Activated CD4-positive, alpha-beta memory T cell treated with anti-CD3 and anti-CD28 coated beads for 36 hours (primary cell): ENCODE results near the gene PLCB4. TPM values are rescaled to one million over a fixed set of nuclear protein-coding genes. Genes with fewer than 3 reads are reported as not detected.

Source experiments
- CTCF ChIA-PET: fragments of 350-600 bp; sonication (Branson Sonifier 250); formaldehyde crosslinking; loops from one replicate; lab custom pipeline; 2021; ENCODE audit warnings: antibody characterized with exemption, inconsistent platforms; lab: Charles Lee
- POLR2A ChIA-PET: fragments of 350-600 bp; sonication (Branson Sonifier 250); formaldehyde crosslinking; loops from one replicate; lab custom pipeline; 2021; ENCODE audit warnings: antibody characterized with exemption; lab: Charles Lee
- DNase-seq: peaks from one replicate; pipeline ENCODE4 v3.0.0-alpha.2; 2020
- H3K27ac Mint-ChIP-seq: one replicate; pipeline ENCODE4 v1.8.0; 2021; ENCODE audit warnings: mixed read lengths
- H3K27me3 Mint-ChIP-seq: one replicate; pipeline ENCODE4 v1.8.0; 2021; ENCODE audit warnings: mixed read lengths
- H3K36me3 Mint-ChIP-seq: one replicate; pipeline ENCODE4 v1.8.0; 2021; ENCODE audit warnings: mixed read lengths
- H3K4me1 Mint-ChIP-seq: one replicate; pipeline ENCODE4 v1.8.0; 2021; ENCODE audit warnings: low read depth, mixed read lengths
- H3K4me3 Mint-ChIP-seq: one replicate; pipeline ENCODE4 v1.8.0; 2021; ENCODE audit warnings: mild to moderate bottlenecking, mixed read lengths
- H3K9me3 Mint-ChIP-seq: one replicate; pipeline ENCODE4 v1.8.0; 2021; ENCODE audit warnings: mixed read lengths
- intact Hi-C: fragments of 100-400 bp; cut with micrococcal nuclease; formaldehyde crosslinking; loops from one replicate; pipeline ENCODE4 v1.15.1; 2023
- total RNA-seq, 2 experiments: library from RNA; stranded (reverse); gene quantifications; one replicate each; pipeline ENCODE4 v1.2.3, GENCODE V29; 2021

The PLCB4 gene
- total RNA-seq, 2 experiments from 2014 or later: not detected

DNA sequence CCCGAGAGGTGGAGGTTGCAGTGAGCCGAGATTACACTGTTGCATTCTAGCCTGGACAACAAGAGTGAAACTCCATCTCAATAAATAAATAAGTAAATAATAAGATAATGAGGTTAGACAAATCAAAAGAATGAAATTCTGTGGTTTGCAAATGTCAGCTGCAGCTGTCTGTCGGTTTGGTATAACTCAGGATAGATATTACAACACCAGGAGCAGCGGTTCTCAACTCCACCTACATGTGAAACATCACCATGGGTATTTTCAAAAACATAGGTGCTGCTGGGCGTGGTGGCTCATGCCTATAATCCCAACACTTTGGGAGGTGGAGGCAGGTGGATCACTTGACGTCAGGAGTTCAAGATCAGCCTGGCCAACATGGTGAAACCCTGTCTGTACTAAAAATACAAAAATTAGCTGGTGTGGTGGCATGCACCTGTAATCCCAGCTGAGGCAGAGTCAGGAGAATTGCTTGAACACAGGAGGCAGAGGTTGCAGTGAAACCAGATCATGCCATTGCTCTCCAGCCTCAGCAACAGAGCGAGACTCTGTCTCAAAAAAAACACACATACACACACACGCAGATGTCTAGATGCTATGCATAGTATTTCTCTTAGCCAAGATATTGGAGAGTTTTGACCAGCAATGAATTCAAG, 319.4 kb downstream of the PLCB4 start:
- Mint-ChIP-seq H3K4me3 (no peak overlapping the region), H3K36me3 (no peaks in the 10 kb centered on the region), H3K27ac (no peak overlapping the region), H3K27me3 (no peaks in the 10 kb centered on the region), H3K4me1 (no peaks in the 10 kb centered on the region), H3K9me3 (no peaks in the 10 kb centered on the region)
- intact Hi-C loops: no loop called here
- no peak for DNase-seq
- CTCF ChIA-PET: no interaction called here
- POLR2A ChIA-PET: no interaction called here

DNA sequence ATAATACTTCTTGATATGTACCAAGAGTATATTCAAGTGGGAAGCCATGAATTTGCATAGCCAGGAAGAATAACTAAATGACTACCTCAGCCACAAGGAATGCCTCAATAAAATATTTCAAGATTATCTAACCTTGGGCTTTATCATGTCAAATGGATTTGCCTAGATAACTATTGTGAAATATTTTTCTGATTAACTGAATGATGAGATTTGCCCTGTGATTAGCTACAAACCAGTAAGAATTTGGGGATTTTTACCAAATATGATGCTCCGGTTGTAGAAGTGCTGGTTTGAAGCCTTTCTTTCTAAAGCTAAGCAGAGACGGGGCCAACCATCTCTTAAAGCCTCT, 319.9 kb downstream of the PLCB4 start:
- ChIA-PET POLR2A (no interaction called here), CTCF (no interaction called here)
- H3K9me3 Mint-ChIP-seq: no peaks in the 10 kb centered on the region
- H3K27me3 Mint-ChIP-seq: no peaks in the 10 kb centered on the region
- H3K4me3 Mint-ChIP-seq: no peak overlapping the region
- DNase-seq: no peak
- no peaks in the 10 kb centered on the region for H3K36me3 Mint-ChIP-seq
- no peaks in the 10 kb centered on the region for H3K4me1 Mint-ChIP-seq
- intact Hi-C loops: no loop called here
- no peak overlapping the region for H3K27ac Mint-ChIP-seq

DNA sequence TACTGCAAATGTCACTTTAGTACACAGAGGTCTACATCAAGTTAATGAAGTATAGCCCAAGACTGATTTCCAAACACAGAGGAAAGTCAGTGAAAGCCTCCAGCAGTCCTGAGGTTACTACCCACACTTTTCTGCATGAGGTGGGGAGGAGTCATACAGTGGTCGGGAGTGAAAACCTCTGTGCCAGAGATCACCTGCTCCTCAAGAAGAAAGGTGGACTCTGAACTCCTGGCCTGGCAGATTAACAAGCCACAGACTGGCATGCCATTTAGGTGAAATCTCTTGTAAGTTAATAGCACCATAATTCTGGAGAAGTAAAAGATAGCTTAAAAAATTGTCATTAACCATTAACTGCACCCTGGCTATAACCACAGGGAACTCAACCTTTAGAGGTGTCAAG, 320.5 kb downstream of the PLCB4 start:
- H3K36me3 Mint-ChIP-seq: no peaks in the 10 kb centered on the region
- H3K4me1 Mint-ChIP-seq: no peaks in the 10 kb centered on the region
- CTCF ChIA-PET: no interaction called here
- H3K27ac Mint-ChIP-seq: no peak overlapping the region
- no peak overlapping the region for H3K4me3 Mint-ChIP-seq
- no peak for DNase-seq
- H3K27me3 Mint-ChIP-seq: no peaks in the 10 kb centered on the region
- POLR2A ChIA-PET: no interaction called here
- no peaks in the 10 kb centered on the region for H3K9me3 Mint-ChIP-seq
- intact Hi-C loops: no loop called here

DNA sequence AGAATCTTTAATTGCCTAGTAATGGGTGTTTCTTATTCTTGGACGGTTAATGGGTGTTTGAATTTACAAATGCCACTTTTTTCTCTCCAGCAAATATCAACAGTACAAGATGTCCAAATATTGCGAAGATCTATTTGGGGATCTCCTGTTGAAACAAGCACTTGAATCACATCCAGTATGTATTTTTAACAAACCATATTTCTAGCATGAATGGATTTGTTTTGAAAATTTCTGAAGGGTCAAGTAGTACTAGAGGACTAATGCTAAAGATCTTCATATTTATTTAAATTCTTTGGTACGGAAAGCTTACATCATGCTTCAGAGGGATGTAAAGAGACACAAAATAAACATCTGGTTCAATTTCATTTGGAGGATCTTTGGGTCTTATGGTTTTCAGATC, 321.6 kb downstream of the PLCB4 start:
- intact Hi-C loops: loop anchor here (5.0 kb wide), 1 partner anchor 538 kb away; no protein-coding TSS in a partner anchor
- H3K4me1 Mint-ChIP-seq: no peaks in the 10 kb centered on the region
- no peak for DNase-seq
- H3K27me3 Mint-ChIP-seq: no peaks in the 10 kb centered on the region
- H3K27ac Mint-ChIP-seq: no peak overlapping the region
- no peaks in the 10 kb centered on the region for H3K9me3 Mint-ChIP-seq
- H3K36me3 Mint-ChIP-seq: no peaks in the 10 kb centered on the region
- H3K4me3 Mint-ChIP-seq: no peak overlapping the region
- CTCF ChIA-PET: no interaction called here
- POLR2A ChIA-PET: no interaction called here

DNA sequence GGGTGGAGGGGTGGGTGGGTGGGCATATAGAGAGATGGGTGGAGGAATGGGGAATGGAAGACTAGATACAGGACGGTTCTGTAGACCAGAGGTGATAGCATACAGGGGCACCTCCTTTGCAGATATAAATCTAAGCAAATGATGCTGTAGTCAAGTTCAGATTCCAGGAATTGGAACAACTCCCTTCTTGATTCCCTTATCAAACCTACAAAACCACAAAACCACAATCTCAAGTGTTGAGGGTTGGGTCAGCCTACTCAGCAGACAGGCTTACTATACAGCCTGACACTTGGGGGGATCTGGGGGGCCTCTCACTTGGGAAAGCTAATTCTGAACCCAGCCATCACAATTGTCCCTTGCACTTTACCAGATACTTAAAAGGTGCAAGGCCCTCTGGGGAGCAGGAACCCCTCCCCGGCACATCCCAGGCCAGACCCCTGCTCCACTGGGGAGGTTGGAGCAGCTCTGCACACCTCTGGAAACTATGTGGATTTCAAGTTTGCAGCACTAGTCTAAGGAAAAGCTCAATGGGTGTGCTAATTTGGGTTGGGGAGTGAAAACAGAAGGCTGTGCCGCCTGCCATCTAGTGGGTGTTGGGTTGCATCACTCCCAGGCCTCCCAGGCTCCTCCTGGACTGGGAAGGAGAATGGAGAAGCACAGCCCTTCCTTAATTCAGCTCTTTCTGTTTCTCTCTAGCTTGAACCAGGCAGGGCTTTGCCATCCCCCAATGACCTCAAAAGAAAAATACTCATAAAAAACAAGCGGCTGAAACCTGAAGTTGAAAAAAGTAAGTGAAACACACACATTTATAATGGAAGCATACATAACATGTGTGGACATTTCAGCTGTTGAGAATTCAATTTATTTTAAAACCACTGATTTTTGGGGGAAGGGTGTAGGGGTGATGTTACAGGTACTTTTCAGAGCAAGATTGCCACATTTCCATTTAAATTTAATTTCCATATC, 324.3 kb downstream of the PLCB4 start:
- H3K36me3 Mint-ChIP-seq: no peaks in the 10 kb centered on the region
- H3K27ac Mint-ChIP-seq: no peak overlapping the region
- H3K9me3 Mint-ChIP-seq: no peaks in the 10 kb centered on the region
- DNase-seq: peak; percentile 15
- intact Hi-C loops: loop anchor here (5.0 kb wide), 1 partner anchor 541 kb away; no protein-coding TSS in a partner anchor
- CTCF ChIA-PET: interaction anchor here (0.7 kb wide), 1 partner anchor 637 kb away, joined by 3 read pairs; no protein-coding TSS in a partner anchor
- H3K4me3 Mint-ChIP-seq: no peak overlapping the region
- H3K27me3 Mint-ChIP-seq: no peaks in the 10 kb centered on the region
- no peaks in the 10 kb centered on the region for H3K4me1 Mint-ChIP-seq
- POLR2A ChIA-PET: no interaction called here

DNA sequence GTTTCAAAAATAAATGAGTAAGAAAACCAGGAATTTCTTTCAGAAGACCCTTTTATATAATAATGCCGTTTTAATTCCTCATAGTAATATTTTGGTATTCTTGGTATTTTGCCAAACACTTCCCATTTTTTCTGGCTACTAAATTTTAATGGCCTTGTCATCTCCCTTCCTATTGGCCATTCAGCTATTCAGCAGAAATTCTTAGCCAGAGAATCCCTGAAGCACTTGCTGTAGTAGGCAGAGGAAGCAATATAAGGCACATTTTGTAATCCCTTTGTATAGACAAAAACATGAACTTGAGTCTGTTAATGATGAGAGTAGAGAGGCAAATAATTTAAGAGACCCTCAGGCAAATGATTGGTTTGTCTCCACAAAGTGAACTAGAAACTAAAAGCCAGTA, 327.1 kb downstream of the PLCB4 start:
- no peaks in the 10 kb centered on the region for H3K36me3 Mint-ChIP-seq
- H3K4me1 Mint-ChIP-seq: no peaks in the 10 kb centered on the region
- H3K4me3 Mint-ChIP-seq: no peak overlapping the region
- H3K27me3 Mint-ChIP-seq: no peaks in the 10 kb centered on the region
- no peaks in the 10 kb centered on the region for H3K9me3 Mint-ChIP-seq
- ChIA-PET POLR2A (no interaction called here), CTCF (interaction anchor here (1.0 kb wide), 1 partner anchor 12 kb away, joined by 3 read pairs; no protein-coding TSS in a partner anchor)
- intact Hi-C loops: no loop called here
- DNase-seq: no peak
- H3K27ac Mint-ChIP-seq: no peak overlapping the region

DNA sequence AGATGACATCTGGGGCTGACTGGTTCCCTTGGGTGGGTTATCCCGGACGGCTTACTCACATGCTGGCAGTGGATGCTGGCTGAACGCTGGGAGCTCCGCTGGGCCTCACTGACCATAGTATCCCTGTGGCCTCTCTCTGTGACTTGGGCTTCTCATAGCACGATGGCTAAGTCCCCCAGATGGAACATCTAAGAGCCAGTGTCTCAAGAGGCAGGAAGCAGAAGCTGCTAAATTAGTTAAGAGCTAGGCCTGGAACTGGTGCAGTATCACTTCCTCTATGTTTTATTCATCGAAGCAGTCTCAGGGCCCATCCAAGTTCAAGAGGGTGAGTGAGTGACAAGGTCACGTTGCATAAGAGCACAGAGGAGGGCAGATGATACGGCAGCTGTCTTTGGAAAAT, 329.0 kb downstream of the PLCB4 start:
- ChIA-PET POLR2A (no interaction called here), CTCF (interaction anchor here (0.7 kb wide), 1 partner anchor 8 kb away, joined by 3 read pairs; no protein-coding TSS in a partner anchor)
- Mint-ChIP-seq H3K27ac (no peak overlapping the region), H3K9me3 (no peaks in the 10 kb centered on the region), H3K36me3 (no peaks in the 10 kb centered on the region), H3K27me3 (no peaks in the 10 kb centered on the region), H3K4me3 (no peak overlapping the region), H3K4me1 (no peaks in the 10 kb centered on the region)
- intact Hi-C loops: no loop called here
- no peak for DNase-seq

DNA sequence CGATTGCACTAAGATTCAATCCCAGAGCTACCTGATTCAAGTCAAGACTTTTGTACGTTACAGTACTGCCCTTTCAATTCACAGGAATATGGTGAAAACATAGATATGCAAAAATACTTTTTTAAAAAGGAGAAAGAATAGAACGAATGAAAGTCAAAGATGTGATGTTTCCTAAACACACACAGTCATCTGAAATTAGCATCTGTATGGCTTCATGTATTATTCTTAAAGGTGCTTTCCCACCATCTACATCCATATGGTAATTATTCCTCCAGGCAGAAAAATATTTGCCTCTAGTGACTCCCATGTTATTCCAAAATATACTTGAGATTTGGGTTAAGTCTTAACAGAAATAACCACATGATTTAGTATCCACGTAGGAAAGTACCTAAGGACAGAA, 330.0 kb downstream of the PLCB4 start:
- POLR2A ChIA-PET: no interaction called here
- Mint-ChIP-seq H3K27ac (no peak overlapping the region), H3K27me3 (no peaks in the 10 kb centered on the region), H3K4me1 (no peaks in the 10 kb centered on the region), H3K36me3 (no peaks in the 10 kb centered on the region), H3K9me3 (no peaks in the 10 kb centered on the region), H3K4me3 (no peak overlapping the region)
- CTCF ChIA-PET: no interaction called here
- intact Hi-C loops: no loop called here
- no peak for DNase-seq

DNA sequence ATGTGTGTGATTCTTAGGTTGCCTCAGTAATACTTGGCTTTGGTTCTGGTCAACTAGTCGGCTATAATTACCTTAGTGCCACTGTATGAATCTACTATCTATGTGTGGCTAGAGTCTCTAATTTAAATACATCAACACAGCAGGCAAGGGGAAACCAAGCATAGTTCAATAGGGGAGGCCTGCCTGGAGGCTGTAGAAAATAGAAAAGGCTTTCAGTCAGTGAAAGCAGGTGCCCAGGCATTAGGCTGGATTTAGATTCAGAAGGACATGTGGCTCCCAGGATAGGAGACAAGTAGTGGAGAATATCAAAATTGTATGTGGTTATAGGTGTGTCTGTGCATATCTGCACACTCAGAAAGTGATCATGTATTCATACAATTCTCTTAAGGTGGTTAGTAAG, 330.4 kb downstream of the PLCB4 start:
- intact Hi-C loops: no loop called here
- DNase-seq: no peak
- Mint-ChIP-seq H3K27ac (no peak overlapping the region), H3K36me3 (no peaks in the 10 kb centered on the region), H3K4me3 (no peak overlapping the region), H3K27me3 (no peaks in the 10 kb centered on the region), H3K4me1 (no peaks in the 10 kb centered on the region), H3K9me3 (no peaks in the 10 kb centered on the region)
- POLR2A ChIA-PET: no interaction called here
- CTCF ChIA-PET: no interaction called here

DNA sequence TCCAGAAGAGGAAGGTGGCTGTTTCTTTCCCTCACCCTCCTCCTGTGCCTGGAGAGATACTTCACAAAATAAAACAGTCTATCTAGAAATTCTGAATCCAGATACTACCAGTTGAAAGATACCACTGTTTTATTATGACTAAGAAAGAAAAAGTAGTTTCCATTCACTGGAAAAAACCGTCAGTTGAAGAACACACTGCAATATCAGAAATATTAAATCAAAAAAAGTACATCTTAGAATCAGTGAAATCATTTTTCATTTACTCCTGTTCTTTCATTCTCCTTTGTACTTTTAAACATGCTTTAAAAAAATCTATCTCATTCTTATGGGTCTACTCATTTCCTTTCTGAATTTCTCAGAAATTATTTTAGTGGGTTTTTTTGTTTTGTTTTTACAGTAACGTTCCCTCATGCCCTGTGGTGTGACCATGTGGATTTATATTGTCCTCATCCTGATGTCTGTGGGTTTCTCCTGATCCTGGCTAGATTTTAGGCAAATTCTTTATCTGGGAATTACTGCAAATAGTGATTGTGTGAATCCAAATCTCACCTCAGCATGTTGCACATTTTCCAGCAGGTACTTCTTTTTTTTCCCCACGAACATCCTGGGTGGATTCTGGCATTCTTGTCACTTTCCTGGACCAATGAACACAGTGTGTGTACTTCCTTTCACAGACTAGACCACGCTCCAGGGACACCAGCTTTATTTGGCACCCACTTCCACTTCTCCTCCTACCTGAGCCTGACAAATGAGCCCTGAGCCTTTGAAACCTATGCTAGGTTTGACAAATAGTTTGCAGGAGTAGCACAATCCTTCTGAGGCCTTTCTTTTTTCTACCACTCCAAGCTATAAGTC, 331.5 kb downstream of the PLCB4 start:
- no peak for DNase-seq
- CTCF ChIA-PET: no interaction called here
- Mint-ChIP-seq H3K4me3 (no peak overlapping the region), H3K9me3 (no peaks in the 10 kb centered on the region), H3K36me3 (no peaks in the 10 kb centered on the region), H3K4me1 (no peaks in the 10 kb centered on the region), H3K27ac (no peak overlapping the region), H3K27me3 (no peaks in the 10 kb centered on the region)
- POLR2A ChIA-PET: no interaction called here
- intact Hi-C loops: no loop called here

DNA sequence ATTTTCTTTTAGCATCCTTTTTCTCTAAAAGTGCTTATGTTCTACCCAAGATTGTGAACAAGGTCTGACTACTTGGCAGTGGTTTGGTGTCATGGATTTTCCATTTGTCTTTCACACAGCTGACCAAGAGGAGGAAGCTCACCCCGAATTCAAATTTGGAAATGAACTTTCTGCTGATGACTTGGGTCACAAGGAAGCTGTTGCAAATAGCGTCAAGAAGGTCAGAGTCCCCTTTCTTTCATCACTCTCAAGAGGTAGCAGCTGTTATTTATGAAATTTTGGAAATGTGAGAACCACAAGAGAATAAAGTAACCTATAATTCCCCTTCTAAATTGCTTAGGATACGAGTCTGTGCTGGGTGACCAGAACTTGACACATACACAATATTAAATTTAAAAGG, 332.5 kb downstream of the PLCB4 start:
- intact Hi-C loops: no loop called here
- CTCF ChIA-PET: no interaction called here
- POLR2A ChIA-PET: no interaction called here

DNA sequence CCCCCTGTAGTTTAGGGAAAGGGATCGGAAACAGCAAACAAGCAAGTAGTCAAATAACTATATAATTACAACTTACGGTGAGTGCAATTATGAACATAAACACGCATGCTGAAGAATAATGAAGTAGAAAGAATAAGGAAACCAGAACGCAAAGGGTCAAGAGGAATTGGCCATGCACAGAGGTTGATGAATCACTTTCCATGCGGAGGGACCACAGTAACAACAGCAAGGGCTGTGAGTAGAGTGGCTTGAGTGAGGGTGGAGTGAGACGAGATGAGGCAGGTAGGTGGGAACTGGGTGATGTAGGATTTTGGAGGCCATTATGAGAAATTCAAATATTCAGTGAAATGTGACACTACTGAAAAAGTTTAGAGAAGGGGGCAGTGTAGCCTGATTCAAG, 333.3 kb downstream of the PLCB4 start:
- Mint-ChIP-seq H3K4me1 (no peaks in the 10 kb centered on the region), H3K27me3 (no peaks in the 10 kb centered on the region), H3K9me3 (no peaks in the 10 kb centered on the region), H3K36me3 (no peaks in the 10 kb centered on the region), H3K27ac (no peak overlapping the region), H3K4me3 (no peak overlapping the region)
- POLR2A ChIA-PET: no interaction called here
- DNase-seq: no peak
- CTCF ChIA-PET: no interaction called here
- intact Hi-C loops: no loop called here

More for the DNA sequence above, 332.5 kb downstream of the PLCB4 start:
- H3K27me3 Mint-ChIP-seq: no peaks in the 10 kb centered on the region
- no peak overlapping the region for H3K27ac Mint-ChIP-seq
- no peaks in the 10 kb centered on the region for H3K4me1 Mint-ChIP-seq
- no peaks in the 10 kb centered on the region for H3K9me3 Mint-ChIP-seq
- no peaks in the 10 kb centered on the region for H3K36me3 Mint-ChIP-seq
- no peak for DNase-seq
- H3K4me3 Mint-ChIP-seq: no peak overlapping the region
